Adipose tissue (tissue), 3 donors: ENCODE data around the gene NDUFA3. TPM values are rescaled to one million over a fixed set of nuclear protein-coding genes. Genes with fewer than 3 reads are reported as not detected.

Experiments used
- H3K27ac ChIP-seq: one replicate; pipeline ENCODE4 v1.5.1; 2013; ENCODE audit warnings: low read depth, low read length
- WGBS, 3 donors: extraction: QIAGEN DNeasy Blood & Tissue Kit; methylation state at CpG; one replicate each; pipeline ENCODE4 v1.1.7; 2013; 5-methylcytosine and 5-hydroxymethylcytosine counted together
- polyA plus RNA-seq, 3 donors: library from polyadenylated mRNA; stranded (reverse); fragments of 200-250 nt; gene quantifications; one replicate each; pipeline ENCODE4 v1.2.3, GENCODE V29; 2013
- donor health status: healthy with polysubstance abuse.
- donor health status: Bipolar disorder and iron deficiency.
- donor health status: healthy.

The NDUFA3 gene
- polyA plus RNA-seq, 3 donors = 53.4 to 243 (median 185) TPM

GRCh38 chr19:54104998-54105715 is 2.5 kb downstream of the NDUFA3 start:
- H3K27ac ChIP-seq = no peak overlapping the region
- 85 to 89% (median 86%) methylated on average over 11 of the region's 11 CpGs for WGBS, 3 donors

DNA sequence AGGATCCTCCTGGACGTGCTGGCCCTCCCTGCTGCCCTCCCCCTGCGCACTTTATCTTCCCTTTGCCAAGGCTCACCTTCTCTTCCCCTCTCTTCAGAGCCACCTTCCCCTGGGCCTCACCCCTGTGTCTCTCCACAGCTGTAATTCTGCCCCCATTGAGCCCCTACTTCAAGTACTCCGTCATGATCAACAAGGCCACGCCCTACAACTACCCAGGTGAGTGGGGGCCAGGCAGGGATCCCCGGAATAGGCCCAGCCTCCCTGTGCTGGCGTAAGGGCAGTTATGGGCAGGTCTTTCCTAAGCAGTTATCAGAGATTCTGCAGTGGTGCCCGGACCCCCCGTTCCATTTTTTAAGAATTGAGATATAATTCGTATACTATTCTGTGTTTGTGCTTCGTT is 3.1 kb downstream of the NDUFA3 start:
- WGBS, 3 donors = 87 to 95% (median 94%) methylated on average over 10 of the region's 10 CpGs
- no peak overlapping the region for H3K27ac ChIP-seq

DNA sequence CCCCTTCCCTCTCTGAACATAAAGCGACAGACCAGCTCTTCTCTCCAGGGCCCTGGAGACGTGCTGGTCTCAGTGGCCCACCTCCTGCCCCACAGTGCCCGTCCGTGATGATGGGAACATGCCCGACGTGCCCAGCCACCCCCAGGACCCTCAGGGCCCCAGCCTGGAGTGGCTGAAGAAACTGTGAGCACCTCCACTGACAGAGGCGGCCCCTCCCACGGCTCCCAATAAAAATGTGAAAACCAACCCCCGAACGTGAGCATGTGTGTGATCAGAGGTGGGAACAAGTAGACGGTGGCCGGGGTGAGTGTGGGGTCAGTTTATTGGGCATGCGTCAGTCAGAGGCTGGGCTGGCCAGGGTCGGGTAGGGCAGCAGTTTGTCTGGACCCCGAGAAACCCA is 4.1 kb downstream of the NDUFA3 start:
- no peak overlapping the region for H3K27ac ChIP-seq
- WGBS, 3 donors = 78 to 85% (median 83%) methylated on average over 15 of the region's 15 CpGs

- WGBS, 3 donors = 80 to 84% (median 81%) methylated on average over 19 to 21 of the region's 21 CpGs
Measured at GRCh38 chr19:54107876-54108490, 5.3 kb downstream of the NDUFA3 start.

DNA sequence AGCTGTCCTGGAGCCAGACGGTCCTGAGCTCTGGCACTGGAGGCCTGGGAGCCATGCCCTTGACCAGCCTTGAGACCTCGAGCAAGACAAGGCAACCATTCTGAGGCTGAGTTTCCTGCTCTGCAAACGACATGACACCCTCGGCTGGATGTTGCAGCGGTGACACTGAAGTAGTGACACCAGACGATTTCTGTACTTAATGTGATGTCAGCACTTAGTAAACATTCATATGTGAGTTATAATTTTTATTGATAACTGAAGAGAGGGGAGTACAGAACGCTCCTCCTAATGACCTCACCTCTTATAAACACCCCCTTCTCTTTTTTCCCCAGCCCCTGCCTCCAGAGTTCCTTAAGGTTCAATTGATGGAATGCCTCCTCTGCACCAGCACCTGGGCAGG is 5.8 kb downstream of the NDUFA3 start:
- WGBS, 3 donors = 72 to 83% (median 81%) methylated on average over 7 of the region's 7 CpGs
- no peak overlapping the region for H3K27ac ChIP-seq

More at GRCh38 chr19:54107876-54108490, 5.3 kb downstream of the NDUFA3 start:
- no peak overlapping the region for H3K27ac ChIP-seq

DNA sequence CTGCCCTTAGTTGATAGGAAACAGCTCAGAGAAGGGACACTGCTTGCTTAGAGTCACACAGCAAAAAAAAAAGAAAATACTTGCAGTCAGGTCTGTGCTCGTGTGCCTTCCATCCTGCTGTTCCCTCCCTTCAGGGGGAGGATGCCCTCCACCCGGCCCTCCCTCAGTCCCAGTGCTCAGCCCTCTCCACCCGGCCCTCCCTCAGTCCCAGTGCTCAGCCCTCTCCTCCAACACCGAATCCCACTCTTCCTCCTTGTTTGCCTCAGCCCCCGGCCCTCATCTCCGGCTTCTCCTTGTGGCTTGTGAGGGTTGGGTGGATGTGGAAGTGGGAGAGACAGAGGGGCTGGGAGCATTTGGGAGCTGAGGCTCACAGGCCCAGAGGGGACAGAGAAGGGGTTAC is 7.0 kb downstream of the NDUFA3 start:
- 68 to 74% (median 73%) methylated on average over 6 of the region's 6 CpGs for WGBS, 3 donors
- H3K27ac ChIP-seq = no peak overlapping the region

- H3K27ac ChIP-seq = no peak overlapping the region
- 10 to 15% (median 13%) methylated on average over 28 of the region's 28 CpGs for WGBS, 3 donors
Measured at GRCh38 chr19:54114340-54115108, 11.9 kb downstream of the NDUFA3 start.

- 0 to 1% (median 0%) methylated on average over 60 of the region's 60 CpGs for WGBS, 3 donors
- no peak within 1 kb of the TSS for H3K27ac ChIP-seq
Measured at GRCh38 chr19:54115109-54116063, 12.7 kb downstream of the NDUFA3 start, which contains the start of the genes PRPF31 and TFPT. Gene PRPF31, plus strand, starts transcription at chr19:54115754. Its CDS starts 2,525 bp downstream, at chr19:54118279. Gene TFPT, minus strand, starts transcription at chr19:54115657. Its CDS starts 388 bp downstream, at chr19:54115269.

- WGBS, 3 donors = 90 to 94% (median 94%) methylated on average over 10 of the region's 10 CpGs
- no peak overlapping the region for H3K27ac ChIP-seq
Measured at GRCh38 chr19:54121259-54121658, 18.6 kb downstream of the NDUFA3 start.

GRCh38 chr19:54123682-54124081 is 21.0 kb downstream of the NDUFA3 start:
- 89 to 94% (median 94%) methylated on average over 16 to 17 of the region's 17 CpGs for WGBS, 3 donors

DNA sequence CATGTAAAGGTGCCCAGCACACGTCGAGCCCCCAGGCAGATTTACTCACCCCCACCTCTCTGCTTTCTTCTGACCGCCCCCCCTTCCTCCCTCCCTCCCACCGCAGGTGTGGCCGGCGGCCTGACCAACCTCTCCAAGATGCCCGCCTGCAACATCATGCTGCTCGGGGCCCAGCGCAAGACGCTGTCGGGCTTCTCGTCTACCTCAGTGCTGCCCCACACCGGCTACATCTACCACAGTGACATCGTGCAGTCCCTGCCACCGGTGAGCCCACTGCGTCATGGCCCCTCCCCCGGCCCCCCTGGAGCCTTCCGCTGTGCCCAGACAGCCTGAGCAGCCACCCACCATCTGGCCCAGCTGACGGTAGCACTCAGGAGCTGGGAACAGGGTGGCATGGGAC is 21.7 kb downstream of the NDUFA3 start:
- WGBS, 3 donors = 93 to 96% (median 93%) methylated on average over 18 to 19 of the region's 19 CpGs
- no peak overlapping the region for H3K27ac ChIP-seq

More at GRCh38 chr19:54123682-54124081, 21.0 kb downstream of the NDUFA3 start:
- no peak overlapping the region for H3K27ac ChIP-seq

DNA sequence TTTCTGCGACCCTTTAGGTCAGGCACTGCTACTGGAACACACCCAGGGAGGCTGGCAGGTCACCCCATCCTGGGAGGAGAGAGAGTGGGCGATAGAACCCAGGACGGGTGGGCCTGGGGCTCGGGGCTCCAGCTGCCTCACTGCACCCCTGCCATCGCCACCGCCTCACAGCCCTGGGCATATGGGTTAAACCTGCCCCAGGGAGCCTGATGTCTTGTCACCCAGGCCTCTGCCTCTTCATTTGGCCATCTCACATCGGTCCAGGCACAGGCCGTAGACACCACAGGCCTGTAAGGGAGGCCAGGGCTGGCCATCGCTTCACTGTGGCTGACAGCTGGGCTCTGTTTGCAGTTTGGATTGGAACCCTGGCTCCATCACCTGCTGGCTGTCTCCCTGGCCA is 23.1 kb downstream of the NDUFA3 start:
- H3K27ac ChIP-seq = no peak overlapping the region
- WGBS, 3 donors = 86 to 90% (median 88%) methylated on average over 9 of the region's 9 CpGs

DNA sequence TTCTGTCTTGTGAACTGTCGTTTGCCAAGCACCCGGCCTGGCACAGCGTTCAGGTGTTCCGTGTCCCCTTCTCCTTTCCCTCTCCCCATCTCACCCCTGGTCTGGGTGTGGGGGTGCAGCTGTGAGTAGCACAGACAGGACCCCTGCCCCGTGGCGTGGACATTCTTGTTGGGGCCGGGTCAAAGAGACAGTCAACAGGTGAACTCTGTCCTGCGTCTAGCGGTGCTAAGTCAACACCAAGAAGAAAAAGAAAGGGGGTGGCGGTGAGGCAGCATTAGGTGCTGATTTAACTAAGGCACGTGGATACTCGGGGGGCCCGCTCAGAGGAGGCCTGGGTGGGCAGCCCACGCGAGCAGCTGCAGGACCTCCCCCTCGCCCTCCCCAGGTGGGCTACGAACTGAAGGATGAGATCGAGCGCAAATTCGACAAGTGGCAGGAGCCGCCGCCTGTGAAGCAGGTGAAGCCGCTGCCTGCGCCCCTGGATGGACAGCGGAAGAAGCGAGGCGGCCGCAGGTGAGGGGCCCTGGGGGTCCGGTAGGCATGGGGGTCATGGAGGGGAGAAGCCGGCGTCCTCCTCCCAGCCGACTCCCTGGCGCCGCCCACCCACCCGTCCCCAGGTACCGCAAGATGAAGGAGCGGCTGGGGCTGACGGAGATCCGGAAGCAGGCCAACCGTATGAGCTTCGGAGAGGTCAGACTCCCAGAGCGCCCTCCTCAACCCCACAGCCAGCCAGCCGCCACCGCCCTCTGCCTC is 25.2 kb downstream of the NDUFA3 start:
- H3K27ac ChIP-seq = no peak overlapping the region
- 87 to 93% (median 88%) methylated on average over 34 to 44 of the region's 44 CpGs for WGBS, 3 donors

- H3K27ac ChIP-seq = no peak overlapping the region
- 90 to 95% (median 94%) methylated on average over 20 of the region's 20 CpGs for WGBS, 3 donors
Measured at GRCh38 chr19:54128441-54128725, 25.7 kb downstream of the NDUFA3 start.

DNA sequence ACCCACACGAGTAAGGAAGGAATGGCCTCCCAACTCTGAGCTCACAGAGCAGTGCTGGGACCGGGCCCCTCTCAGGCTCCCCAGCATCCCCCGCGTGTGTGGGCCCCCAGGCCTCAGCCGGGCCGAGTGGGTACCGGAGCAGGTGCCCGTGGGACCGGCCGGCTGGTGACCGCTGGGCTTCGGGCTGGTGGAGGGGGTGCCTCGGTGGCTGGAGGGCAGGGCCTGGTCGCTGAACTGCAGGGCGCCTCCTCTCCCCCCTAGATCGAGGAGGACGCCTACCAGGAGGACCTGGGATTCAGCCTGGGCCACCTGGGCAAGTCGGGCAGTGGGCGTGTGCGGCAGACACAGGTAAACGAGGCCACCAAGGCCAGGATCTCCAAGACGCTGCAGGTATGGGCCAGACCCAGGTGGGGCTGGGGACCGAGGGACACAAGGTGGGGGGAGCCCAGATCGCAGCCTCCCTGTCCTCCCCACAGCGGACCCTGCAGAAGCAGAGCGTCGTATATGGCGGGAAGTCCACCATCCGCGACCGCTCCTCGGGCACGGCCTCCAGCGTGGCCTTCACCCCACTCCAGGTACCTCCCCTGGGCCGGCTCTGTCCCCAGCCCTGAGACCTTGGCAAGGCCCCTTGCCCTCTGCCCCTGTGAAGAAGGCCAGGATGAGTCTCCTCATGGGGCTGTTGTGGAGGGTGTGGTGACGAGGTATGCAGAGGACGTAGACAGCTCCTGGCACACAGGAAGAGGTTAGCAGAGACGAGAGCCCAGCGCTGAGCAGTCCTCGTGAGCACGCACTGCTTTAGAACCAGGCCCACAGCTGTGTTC is 26.4 kb downstream of the NDUFA3 start:
- no peak overlapping the region for H3K27ac ChIP-seq
- 96 to 99% (median 96%) methylated on average over 40 to 41 of the region's 41 CpGs for WGBS, 3 donors

DNA sequence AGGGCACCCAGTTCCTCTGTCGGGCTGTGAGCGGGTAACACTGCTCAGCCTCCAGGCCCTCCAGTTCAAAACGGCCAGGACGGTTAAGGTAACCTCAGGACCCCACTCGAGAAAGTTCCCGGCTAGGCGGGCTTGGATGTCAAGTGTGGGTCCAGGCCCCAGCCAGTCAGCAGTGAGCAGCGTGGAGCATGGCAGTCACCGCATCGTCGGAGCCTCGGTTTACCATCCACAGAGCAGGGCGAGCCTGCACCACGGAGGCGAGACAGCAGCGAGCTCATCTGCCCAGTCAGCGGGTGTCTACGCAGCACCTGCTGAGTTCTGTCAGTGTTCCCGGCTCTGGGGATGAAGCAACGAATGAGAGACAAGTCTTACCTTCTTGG is 27.0 kb downstream of the NDUFA3 start:
- 96 to 97% (median 96%) methylated on average over 20 of the region's 20 CpGs for WGBS, 3 donors
- no peak overlapping the region for H3K27ac ChIP-seq
